SKM-1 (cell line): Measurements from ENCODE around the gene GJC2.
"Not testable (repeated sequence)": the region's sequence is repeated elsewhere in the genome, so short reads cannot be mapped to it uniquely, and the experiment has no call there.

Source experiments
- DNase-seq: peaks from one replicate; lab custom pipeline; 2025; ENCODE audit not compliant: unreplicated experiment; lab: John Stamatoyannopoulos, UW

Gene GJC2

GRCh38 chr1:228184152-228184551, 34.4 kb downstream of the GJC2 start:
- no peak for DNase-seq

- DNase-seq = no peak
Measured at GRCh38 chr1:228185641-228185965, 35.9 kb downstream of the GJC2 start.

GRCh38 chr1:228188249-228188648, 38.5 kb downstream of the GJC2 start:
- DNase-seq = not testable (repeated sequence)

- no peak for DNase-seq
Measured at GRCh38 chr1:228190182-228190581, 40.5 kb downstream of the GJC2 start.

GRCh38 chr1:228190778-228191177, 41.0 kb downstream of the GJC2 start:
- DNase-seq = no peak

- DNase-seq = no peak
Measured at GRCh38 chr1:228194436-228194835, 44.7 kb downstream of the GJC2 start.

- no peak for DNase-seq
Measured at GRCh38 chr1:228194921-228195812, 45.4 kb downstream of the GJC2 start.

- no peak for DNase-seq
Measured at GRCh38 chr1:228197555-228198147, 47.9 kb downstream of the GJC2 start.

GRCh38 chr1:228198977-228199590, 49.4 kb downstream of the GJC2 start:
- no peak for DNase-seq

GRCh38 chr1:228204958-228205357, 55.2 kb downstream of the GJC2 start:
- no peak for DNase-seq

- no peak for DNase-seq
Measured at GRCh38 chr1:228205526-228206436, 56.1 kb downstream of the GJC2 start.

GRCh38 chr1:228206582-228207351, 57.0 kb downstream of the GJC2 start:
- no peak for DNase-seq

GRCh38 chr1:228207381-228207810, 57.7 kb downstream of the GJC2 start:
- no peak for DNase-seq

GRCh38 chr1:228207851-228208821, 58.4 kb downstream of the GJC2 start, which contains the start of gene OBSCN:
Gene OBSCN (plus strand): TSS chr1:228208044. CDS start chr1:228211784, 3,740 bp downstream.
- DNase-seq = no peak

GRCh38 chr1:228208831-228209551, 59.3 kb downstream of the GJC2 start:
- DNase-seq = no peak
